Loucy (cell line): ENCODE measurements around the gene EDIL3.

Experiments used
- H2AFZ ChIP-seq: fragments of 200-600 bp; sonication (generic); 2 replicates; pipeline ENCODE4 v1.6.0; 2016; ENCODE audit warnings: antibody characterized with exemption, mild to moderate bottlenecking, low read length, moderate library complexity
- H3F3A ChIP-seq: fragments of 200-600 bp; 2 replicates; pipeline ENCODE4 v1.6.0; 2016; ENCODE audit warnings: antibody characterized with exemption, low read depth, mild to moderate bottlenecking
- H3K27me3 ChIP-seq: fragments of 200-600 bp; sonication (generic); 2 replicates; pipeline ENCODE4 v1.6.1; 2014; ENCODE audit warnings: low read length, mild to moderate bottlenecking; ENCODE audit not compliant: insufficient read depth, poor library complexity, severe bottlenecking
- H3K36me3 ChIP-seq: fragments of 200-600 bp; sonication (generic); 2 replicates; pipeline ENCODE4 v1.6.1; 2016; ENCODE audit warnings: low read length; ENCODE audit not compliant: insufficient read depth
- H3K4me1 ChIP-seq: fragments of 200-600 bp; sonication (generic); 2 replicates; pipeline ENCODE4 v1.5.1; 2014; ENCODE audit warnings: low read length, mild to moderate bottlenecking; ENCODE audit not compliant: insufficient read depth, poor library complexity, severe bottlenecking
- H3K4me2 ChIP-seq: fragments of 200-600 bp; sonication (generic); 2 replicates; pipeline ENCODE4 v1.6.0; 2014; ENCODE audit warnings: antibody characterized with exemption, low read length, low read depth, mild to moderate bottlenecking; ENCODE audit not compliant: poor library complexity, severe bottlenecking
- H3K4me3 ChIP-seq: fragments of 200-600 bp; sonication (generic); 2 replicates; pipeline ENCODE4 v1.5.1; 2014; ENCODE audit warnings: low read length, mild to moderate bottlenecking, mixed read lengths; ENCODE audit not compliant: poor library complexity, severe bottlenecking
- H3K79me2 ChIP-seq: fragments of 200-600 bp; sonication (generic); 2 replicates; pipeline ENCODE4 v1.6.1; 2014; ENCODE audit warnings: low read length; ENCODE audit not compliant: insufficient read depth
- H3K9ac ChIP-seq: fragments of 200-600 bp; sonication (generic); 2 replicates; pipeline ENCODE4 v1.6.0; 2014; ENCODE audit warnings: mild to moderate bottlenecking, low read depth, low read length, moderate library complexity; ENCODE audit not compliant: poor library complexity, severe bottlenecking
- H3K9me2 ChIP-seq: fragments of 200-600 bp; sonication (generic); replicated peaks from 2 replicates; pipeline ENCODE4 v1.6.1; 2016; ENCODE audit warnings: low read depth, low read length, mixed read lengths
- H3K9me3 ChIP-seq: fragments of 200-600 bp; sonication (generic); 2 replicates; pipeline ENCODE4 v1.6.1; 2014; ENCODE audit warnings: mild to moderate bottlenecking, antibody characterized with exemption, low read length, low read depth; ENCODE audit not compliant: insufficient read depth
- H4K20me1 ChIP-seq: fragments of 200-600 bp; sonication (generic); 2 replicates; pipeline ENCODE4 v1.6.0; 2014; ENCODE audit warnings: antibody characterized with exemption, low read length, mild to moderate bottlenecking; ENCODE audit not compliant: insufficient read depth, poor library complexity, severe bottlenecking
- CTCF ChIP-seq: fragments of 200-600 bp; sonication (generic); conservative IDR thresholded peaks from 2 replicates; pipeline ENCODE4 v1.5.1; 2014; ENCODE audit warnings: mild to moderate bottlenecking, antibody characterized with exemption, low read length
- EZH2phosphoT487 ChIP-seq: fragments of 200-600 bp; IDR thresholded peaks from 2 replicates; pipeline ENCODE4 v1.6.1; 2018; ENCODE audit warnings: antibody characterized with exemption, mild to moderate bottlenecking, moderate library complexity, borderline replicate concordance

The EDIL3 gene

GRCh38 chr5:84272771-84273516 lies 111.7 kb downstream of the EDIL3 start:
- no peaks in the 10 kb centered on the region for H4K20me1 ChIP-seq
- no peaks in the 10 kb centered on the region for H3K4me1 ChIP-seq
- H3K36me3 ChIP-seq: no peaks in the 10 kb centered on the region
- H3K9me2 ChIP-seq: no peaks in the 10 kb centered on the region
- TF ChIP-seq CTCF: no peak
- H3K27me3 ChIP-seq: no peaks in the 10 kb centered on the region
- H3K4me3 ChIP-seq: no peak overlapping the region
- H3K79me2 ChIP-seq: no peaks in the 10 kb centered on the region
- no peaks in the 10 kb centered on the region for H3F3A ChIP-seq
- H2AFZ ChIP-seq: no peak overlapping the region
- no peak overlapping the region for H3K4me2 ChIP-seq
- H3K9me3 ChIP-seq: no peaks in the 10 kb centered on the region
- no peak overlapping the region for H3K9ac ChIP-seq

GRCh38 chr5:84265739-84266550 lies 118.7 kb downstream of the EDIL3 start:
- H3K4me3 ChIP-seq: no peak overlapping the region
- H3K9me2 ChIP-seq: no peaks in the 10 kb centered on the region
- no peaks in the 10 kb centered on the region for H3K9me3 ChIP-seq
- no peaks in the 10 kb centered on the region for H3F3A ChIP-seq
- H3K36me3 ChIP-seq: no peaks in the 10 kb centered on the region
- no peaks in the 10 kb centered on the region for H3K4me1 ChIP-seq
- no peaks in the 10 kb centered on the region for H4K20me1 ChIP-seq
- TF ChIP-seq CTCF: no peak
- no peak for TF ChIP-seq EZH2phosphoT487
- H3K79me2 ChIP-seq: no peaks in the 10 kb centered on the region
- H2AFZ ChIP-seq: no peak overlapping the region
- no peak overlapping the region for H3K9ac ChIP-seq
- H3K4me2 ChIP-seq: no peak overlapping the region
- H3K27me3 ChIP-seq: no peaks in the 10 kb centered on the region

GRCh38 chr5:84265130-84265529 lies 119.5 kb downstream of the EDIL3 start:
- no peaks in the 10 kb centered on the region for H4K20me1 ChIP-seq
- no peaks in the 10 kb centered on the region for H3F3A ChIP-seq
- H3K4me3 ChIP-seq: no peak overlapping the region
- no peaks in the 10 kb centered on the region for H3K9me3 ChIP-seq
- peaks cover 2% of the 10 kb centered on the region for H3K4me1 ChIP-seq
- H2AFZ ChIP-seq: no peak overlapping the region
- H3K9me2 ChIP-seq: no peaks in the 10 kb centered on the region
- H3K4me2 ChIP-seq: no peak overlapping the region
- no peaks in the 10 kb centered on the region for H3K79me2 ChIP-seq
- no peaks in the 10 kb centered on the region for H3K27me3 ChIP-seq
- H3K36me3 ChIP-seq: no peaks in the 10 kb centered on the region
- no peak for TF ChIP-seq EZH2phosphoT487
- TF ChIP-seq CTCF: no peak
- H3K9ac ChIP-seq: no peak overlapping the region
